Endothelial cell of umbilical vein (primary cell): ENCODE results near the gene TBC1D4. TPM values are rescaled to one million over a fixed set of nuclear protein-coding genes. Genes with fewer than 3 reads are reported as not detected.

Experiments used
- BruUV-seq: library from RNA; stranded (reverse); fragments of 400-500 nt; replicated peaks from 2 replicates; lab custom pipeline; 2021; lab: Mats Ljungman, UMichigan
- CTCF ChIA-PET: fragments of 300-600, 350-600 bp; sonication (Branson Sonifier 250); formaldehyde crosslinking; loops from one replicate; lab custom pipeline; 2021; ENCODE audit warnings: antibody characterized with exemption, inconsistent platforms; lab: Charles Lee
- POLR2A ChIA-PET: fragments of 300-600, 350-600 bp; sonication (Branson Sonifier 250); formaldehyde crosslinking; loops from one replicate; lab custom pipeline; 2021; ENCODE audit warnings: antibody characterized with exemption, inconsistent platforms; lab: Charles Lee
- DNase-seq: peaks from one replicate; pipeline ENCODE4 v3.0.0-alpha.2; 2011; ENCODE audit warnings: low read depth, low spot score
- FAIRE-seq: peaks from 2 replicates; lab custom pipeline; 2011; peaks lifted over from hg19 to GRCh38; lab: Jason Lieb, UNC
- H2AFZ ChIP-seq: 2 replicates; pipeline ENCODE4 v1.6.0; 2012; ENCODE audit warnings: low read depth, low read length, control low read depth, inconsistent platforms
- H3K27ac ChIP-seq: 2 replicates; pipeline ENCODE4 v1.5.1; 2011; ENCODE audit warnings: low read depth, mild to moderate bottlenecking, control low read depth, low read length, moderate library complexity; ENCODE audit not compliant: insufficient read depth
- H3K27me3 ChIP-seq, 2 experiments: 2 replicates each; pipeline versions ENCODE4 v1.6.0 to v1.6.1; 2011; ENCODE audit warnings: low read length in 2 of 2, mixed read lengths in 1 of 2; ENCODE audit not compliant: control insufficient read depth in 2 of 2, insufficient read depth in 2 of 2
- H3K36me3 ChIP-seq, 2 experiments: 2 replicates in 1 of 2; 3 replicates in 1 of 2; pipeline ENCODE4 v1.5.1; 2011; ENCODE audit warnings: low read length in 2 of 2, mild to moderate bottlenecking in 1 of 2, moderate library complexity in 1 of 2; ENCODE audit not compliant: control insufficient read depth in 2 of 2, insufficient read depth in 2 of 2; ENCODE audit errors: extremely low read depth in 1 of 2
- H3K4me1 ChIP-seq: 3 replicates; pipeline ENCODE4 v1.5.1; 2011; ENCODE audit warnings: mild to moderate bottlenecking, low read length; ENCODE audit not compliant: control insufficient read depth, insufficient read depth; ENCODE audit errors: extremely low read depth
- H3K4me2 ChIP-seq: 2 replicates; pipeline ENCODE4 v1.6.1; 2011; ENCODE audit warnings: low read length, control low read depth, mixed read lengths; ENCODE audit not compliant: insufficient read depth
- H3K4me3 ChIP-seq, 3 experiments: fragments of 200-600 bp in 1 of 3; sonication (generic), shearing (Covaris generic) in 1 of 3; replicated peaks in 1 of 3; 2 replicates each; pipeline ENCODE4 v1.5.1; 2011 to 2016; ENCODE audit warnings: control low read depth in 3 of 3, low read length in 3 of 3, mild to moderate bottlenecking in 2 of 3, inconsistent platforms in 1 of 3, low read depth in 1 of 3, moderate library complexity in 1 of 3; ENCODE audit not compliant: insufficient read depth in 1 of 3
- H3K79me2 ChIP-seq: 2 replicates; pipeline ENCODE4 v1.6.0; 2012; ENCODE audit warnings: low read length, inconsistent platforms; ENCODE audit not compliant: control insufficient read depth, insufficient read depth
- H3K9ac ChIP-seq: replicated peaks from 2 replicates; pipeline ENCODE3; 2011; ENCODE audit warnings: low read length, control low read depth; ENCODE audit not compliant: insufficient read depth; ENCODE audit errors: extremely low read depth
- H3K9me1 ChIP-seq: replicated peaks from 3 replicates; pipeline ENCODE4 v1.6.0; 2011; ENCODE audit warnings: mild to moderate bottlenecking, low read length; ENCODE audit not compliant: control insufficient read depth, insufficient read depth; ENCODE audit errors: extremely low read depth
- H3K9me3 ChIP-seq: replicated peaks from 2 replicates; pipeline ENCODE4 v1.5.1; 2012; ENCODE audit warnings: low read length, inconsistent platforms; ENCODE audit not compliant: control insufficient read depth, insufficient read depth
- H4K20me1 ChIP-seq: replicated peaks from 2 replicates; pipeline ENCODE3; 2011; ENCODE audit warnings: mild to moderate bottlenecking, low read length; ENCODE audit not compliant: control insufficient read depth, insufficient read depth; ENCODE audit errors: extremely low read depth
- CTCF ChIP-seq, 2 donors: IDR thresholded peaks; 1 replicate in 1 of 2; 2 replicates in 1 of 2; pipeline ENCODE4 v1.5.1; 2011; ENCODE audit warnings: low read length in 2 of 2, mild to moderate bottlenecking in 2 of 2, moderate library complexity in 2 of 2, control low read depth in 1 of 2, inconsistent platforms in 1 of 2, low read depth in 1 of 2; ENCODE audit not compliant: insufficient read depth in 1 of 2; ENCODE audit errors: extremely low read depth in 1 of 2
- EZH2 ChIP-seq: IDR thresholded peaks from 2 replicates; pipeline ENCODE4 v1.6.1; 2012; ENCODE audit warnings: borderline replicate concordance, low read depth, mild to moderate bottlenecking, moderate library complexity, low read length, inconsistent platforms; ENCODE audit not compliant: severe bottlenecking
- FOS ChIP-seq: IDR thresholded peaks from 2 replicates; pipeline ENCODE4 v1.6.1; 2011; ENCODE audit warnings: mild to moderate bottlenecking, low read length, moderate library complexity, borderline replicate concordance; ENCODE audit not compliant: insufficient read depth
- GATA2 ChIP-seq: IDR thresholded peaks from 2 replicates; pipeline ENCODE4 v1.7.0; 2011; ENCODE audit warnings: low read depth, mild to moderate bottlenecking, moderate library complexity, mixed read lengths, low read length; ENCODE audit not compliant: insufficient read length, insufficient read depth
- JUN ChIP-seq: IDR thresholded peaks from 2 replicates; pipeline ENCODE4 v1.6.1; 2011; ENCODE audit warnings: borderline replicate concordance, low read depth; ENCODE audit not compliant: insufficient read length, insufficient read depth
- MAX ChIP-seq: IDR thresholded peaks from 2 replicates; pipeline ENCODE4 v1.6.1; 2011; ENCODE audit not compliant: insufficient read depth, insufficient read length
- MYC ChIP-seq: IDR thresholded peaks from one replicate; pipeline ENCODE4 v1.6.1; 2011; ENCODE audit warnings: mild to moderate bottlenecking, low read depth, low read length
- POLR2A ChIP-seq: IDR thresholded peaks from 2 replicates; pipeline ENCODE4 v1.6.1; 2012; ENCODE audit warnings: low read depth, mild to moderate bottlenecking, control low read depth, low read length
- POLR2AphosphoS5 ChIP-seq: IDR thresholded peaks from 2 replicates; pipeline ENCODE4 v1.6.1; 2012; ENCODE audit warnings: low read depth, mild to moderate bottlenecking, control low read depth, low read length, moderate library complexity; ENCODE audit not compliant: insufficient read depth
- dilution Hi-C: fragments of 300-500 bp; cut with MboI; formaldehyde crosslinking; loops from one replicate; pipeline ENCODE4 v1.15.0; 2019; ENCODE audit warnings: low sequenced_read_pairs; ENCODE audit not compliant: extremely low pct_ligation_motif_present
- intact Hi-C: fragments of 100-400 bp; cut with micrococcal nuclease; formaldehyde crosslinking; loops from one replicate; pipeline ENCODE4 v1.10.0; 2022
- polyA plus RNA-seq, 4 experiments: library from polyadenylated mRNA; depleted of rRNA in 3 of 4; stranded (reverse) in 3 of 4; unstranded in 1 of 4; fragments of >200 nt; gene quantifications; 2 replicates each; pipeline versions ENCODE4 v1.2.1 to v1.2.3, GENCODE V29; 2011 to 2012; ENCODE audit warnings: missing spikeins in 1 of 4
- total RNA-seq: library from RNA; stranded (reverse); gene quantifications from 2 replicates; pipeline ENCODE4 v1.2.3, GENCODE V29; 2021

Gene TBC1D4
- total and polyA plus RNA-seq, 2 donors (not counting 3 experiments of a cell fraction or from before 2014, with no cell fraction given): 58.3 to 81.0 TPM

GRCh38 chr13:75370774-75371173, 111.2 kb downstream of the TBC1D4 start:
- Histone ChIP-seq H3K36me3 (no peaks in the 10 kb centered on the region), H3K4me1 (peaks cover 23% of the 10 kb centered on the region), H3K4me2 (no peak overlapping the region), H3K79me2 (peaks cover 12% of the 10 kb centered on the region), H3K9me1 (no peaks in the 10 kb centered on the region), H2AFZ (no peak overlapping the region), H3K27ac (no peak overlapping the region), H4K20me1 (no peaks in the 10 kb centered on the region), H3K9ac (no peak overlapping the region), H3K9me3 (no peaks in the 10 kb centered on the region), H3K27me3 (no peaks in the 10 kb centered on the region), H3K4me3 (no peak overlapping the region)
- dilution Hi-C loops (no loop called here), intact Hi-C loops (loop anchor here (5.0 kb wide), 1 partner anchor 267 kb away; the partner anchor contains the start of gene LMO7)
- TF ChIP-seq EZH2 (no peak), POLR2AphosphoS5 (no peak), GATA2 (no peak), FOS (no peak), MYC (no peak)
- FAIRE-seq (no peak), DNase-seq (no peak)
- POLR2A ChIA-PET: no interaction called here
- no TSS peak for BruUV-seq
- CTCF ChIA-PET: interaction anchor here (1.0 to 6.0 kb wide), 4 partner anchors 13 to 179 kb away, joined by 3 to 66 read pairs (median 6); partner anchors contain the start of genes TBC1D4 and UCHL3

- H3K4me3 ChIP-seq: no peak overlapping the region
- no peaks in the 10 kb centered on the region for H3K9me1 ChIP-seq
- H3K9ac ChIP-seq: no peak overlapping the region
- no peak overlapping the region for H3K4me2 ChIP-seq
- CTCF ChIA-PET: interaction anchor here (1.6 kb wide), 1 partner anchor 12 kb away, joined by 4 read pairs; no protein-coding TSS in a partner anchor
- H3K79me2 ChIP-seq: peaks cover 20% of the 10 kb centered on the region
- H2AFZ ChIP-seq: no peak overlapping the region
- intact Hi-C loops (loop anchor here (5.0 kb wide), 2 partner anchors 188 to 267 kb away; partner anchors contain the start of gene LMO7), dilution Hi-C loops (no loop called here)
- H3K9me3 ChIP-seq: no peaks in the 10 kb centered on the region
- DNase-seq (no peak), FAIRE-seq (no peak)
- H3K27ac ChIP-seq: no peak overlapping the region
- peaks cover 29% of the 10 kb centered on the region for H3K4me1 ChIP-seq
- BruUV-seq: no TSS peak
- POLR2A ChIA-PET: no interaction called here
- H3K36me3 ChIP-seq: no peaks in the 10 kb centered on the region
- TF ChIP-seq FOS (no peak), JUN (no peak), MAX (no peak), GATA2 (no peak), CTCF (IDR thresholded peaks at IDR 0.05; ENCODE audit: extremely low read depth in 1 of 2, insufficient read depth in 1 of 2, low read depth in 1 of 2, low read length in 2 of 2) (no peak), POLR2A (no peak), MYC (no peak), EZH2 (no peak), POLR2AphosphoS5 (no peak)
- no peaks in the 10 kb centered on the region for H3K27me3 ChIP-seq
- H4K20me1 ChIP-seq: no peaks in the 10 kb centered on the region
Observed at GRCh38 chr13:75369981-75370380, 112.0 kb downstream of the TBC1D4 start.
